ENCODE results near the gene ANK2. TPM values are rescaled to one million over a fixed set of nuclear protein-coding genes. Genes with fewer than 3 reads are reported as not detected.
A peak's percentile ranks its signal among the peaks of the same experiment; 100 is the strongest.

ANK2 gene
- total and polyA plus RNA-seq, 2 experiments from 2014 or later, result 10.9 to 25.9 TPM

GRCh38 chr4:113394730-113395530 lies 345.5 kb downstream of the ANK2 start:
- peak overlapping the region; percentile 35 for H3K9ac ChIP-seq
- H3K27me3 ChIP-seq (replicated peaks; ENCODE audit: insufficient read depth), result no peaks in the 10 kb centered on the region
- H3K4me3 ChIP-seq, result no peak overlapping the region
- H3K4me1 ChIP-seq (ENCODE audit: insufficient read depth), result peaks cover 15% of the 10 kb centered on the region
- H3K27ac ChIP-seq, result no peak overlapping the region
- 40 to 42% methylated on average over 11 of the region's 11 CpGs for WGBS, 2 experiments (ENCODE audit: low coverage in 1 of 2, low lambda C conversion rate in 2 of 2, missing lambda C conversion rate in 2 of 2)
- in situ Hi-C loops (cut with MboI), result loop anchor here (25.0 kb wide), 1 partner anchor 367 kb away; the partner anchor contains the start of gene CAMK2D
- H3K79me2 ChIP-seq (ENCODE audit: insufficient read depth), result no peaks in the 10 kb centered on the region
- no peaks in the 10 kb centered on the region for H3K9me3 ChIP-seq (ENCODE audit: low read depth)
- H3K4me2 ChIP-seq (ENCODE audit: unreplicated experiment), result peak overlapping the region; percentile 24
- TF ChIP-seq EZH2phosphoT487 (IDR thresholded peaks at IDR 0.05; ENCODE audit: insufficient read depth, low read depth) (no peak), EZH2 (IDR thresholded peaks at IDR 0.05; ENCODE audit: insufficient read depth, poor library complexity, severe bottlenecking) (no peak)
- H3F3A ChIP-seq (ENCODE audit: insufficient read depth), result 0 out of 2 replicates have a peak, but pooled peaks cover 4% of the 10 kb centered on the region
- H4K20me1 ChIP-seq (ENCODE audit: insufficient read depth), result no peaks in the 10 kb centered on the region
- peak; percentile 87 for DNase-seq
- H3K36me3 ChIP-seq (ENCODE audit: low read depth), result no peaks in the 10 kb centered on the region
- H2AFZ ChIP-seq, result peak overlapping the region; percentile 55
- no peaks in the 10 kb centered on the region for H3K9me2 ChIP-seq (ENCODE audit: insufficient read depth)

- Histone ChIP-seq H3K9ac (peak overlapping the region; percentile 48), H3K36me3 (ENCODE audit: low read depth) (no peaks in the 10 kb centered on the region), H3K9me3 (ENCODE audit: low read depth) (no peaks in the 10 kb centered on the region), H3K4me2 (ENCODE audit: unreplicated experiment) (peak overlapping the region; percentile 55), H2AFZ (peak overlapping the region; percentile 60), H3K27ac (peak overlapping the region; percentile 42), H3K4me3 (peak overlapping the region; percentile 9; the same call in 1 of the 2 replicates), H4K20me1 (ENCODE audit: insufficient read depth) (no peaks in the 10 kb centered on the region), H3K79me2 (ENCODE audit: insufficient read depth) (no peaks in the 10 kb centered on the region), H3K4me1 (ENCODE audit: insufficient read depth) (peaks cover 15% of the 10 kb centered on the region), H3K9me2 (ENCODE audit: insufficient read depth) (no peaks in the 10 kb centered on the region), H3F3A (ENCODE audit: insufficient read depth) (0 out of 2 replicates have a peak, but pooled peaks cover 4% of the 10 kb centered on the region), H3K27me3 (replicated peaks; ENCODE audit: insufficient read depth) (no peaks in the 10 kb centered on the region)
- WGBS, 2 experiments (ENCODE audit: low coverage in 1 of 2, low lambda C conversion rate in 2 of 2, missing lambda C conversion rate in 2 of 2), result 13% methylated on average over 5 of the region's 5 CpGs
- DNase-seq, result peak; percentile 76
- TF ChIP-seq EZH2phosphoT487 (IDR thresholded peaks at IDR 0.05; ENCODE audit: insufficient read depth, low read depth), result no peak
- no peak for TF ChIP-seq EZH2 (IDR thresholded peaks at IDR 0.05; ENCODE audit: insufficient read depth, poor library complexity, severe bottlenecking)
- in situ Hi-C loops (cut with MboI), result loop anchor here (25.0 kb wide), 1 partner anchor 365 kb away; the partner anchor contains the start of gene CAMK2D
Measured at GRCh38 chr4:113397114-113397701, 347.8 kb downstream of the ANK2 start.

DNA sequence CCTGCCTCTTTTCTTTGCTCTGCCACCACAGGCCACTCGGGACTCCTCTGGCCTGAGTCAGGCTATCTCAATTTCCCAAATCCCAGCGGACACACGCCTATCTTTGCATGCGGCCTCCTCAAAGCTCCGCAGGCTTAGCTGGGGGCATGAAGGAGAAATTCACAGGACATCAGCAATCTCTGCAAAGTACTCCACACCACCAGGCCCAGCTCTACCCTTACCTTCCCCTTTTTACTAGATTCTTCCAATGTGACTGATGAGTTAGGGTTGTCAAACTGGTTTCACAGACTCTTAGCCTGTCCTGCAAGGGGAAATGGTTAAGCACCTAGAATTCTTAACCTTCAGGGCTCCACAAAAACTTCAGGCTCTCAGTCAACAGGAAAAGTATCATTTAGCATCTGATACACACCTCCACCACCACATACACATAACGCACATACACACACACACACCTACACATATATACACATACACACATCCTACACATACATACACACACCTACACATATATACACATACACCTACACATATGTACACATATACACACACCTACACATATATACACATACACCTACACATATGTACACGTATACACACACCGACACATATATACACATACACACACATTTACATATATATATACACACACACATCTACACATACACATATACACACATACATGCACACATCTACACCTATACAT lies 349.1 kb downstream of the ANK2 start:
- no peaks in the 10 kb centered on the region for H4K20me1 ChIP-seq (ENCODE audit: insufficient read depth)
- 85 to 91% methylated on average over 8 of the region's 8 CpGs for WGBS, 2 experiments (ENCODE audit: low coverage in 1 of 2, low lambda C conversion rate in 2 of 2, missing lambda C conversion rate in 2 of 2)
- no peaks in the 10 kb centered on the region for H3K36me3 ChIP-seq (ENCODE audit: low read depth)
- DNase-seq, result no peak
- no peak overlapping the region for H3K27ac ChIP-seq
- in situ Hi-C loops (cut with MboI), result loop anchor here (25.0 kb wide), 1 partner anchor 364 kb away; the partner anchor contains the start of gene CAMK2D
- no peak overlapping the region for H3K4me3 ChIP-seq
- H3K9ac ChIP-seq, result no peak overlapping the region
- peaks cover 15% of the 10 kb centered on the region for H3K4me1 ChIP-seq (ENCODE audit: insufficient read depth)
- H3F3A ChIP-seq (ENCODE audit: insufficient read depth), result 0 out of 2 replicates have a peak, but pooled peaks cover 4% of the 10 kb centered on the region
- H3K9me2 ChIP-seq (ENCODE audit: insufficient read depth), result no peaks in the 10 kb centered on the region
- H3K9me3 ChIP-seq (ENCODE audit: low read depth), result no peaks in the 10 kb centered on the region
- TF ChIP-seq EZH2phosphoT487 (IDR thresholded peaks at IDR 0.05; ENCODE audit: insufficient read depth, low read depth) (no peak), EZH2 (IDR thresholded peaks at IDR 0.05; ENCODE audit: insufficient read depth, poor library complexity, severe bottlenecking) (no peak)
- H3K79me2 ChIP-seq (ENCODE audit: insufficient read depth), result no peaks in the 10 kb centered on the region
- H3K4me2 ChIP-seq (ENCODE audit: unreplicated experiment), result no peak overlapping the region
- H2AFZ ChIP-seq, result no peak overlapping the region
- no peaks in the 10 kb centered on the region for H3K27me3 ChIP-seq (replicated peaks; ENCODE audit: insufficient read depth)

DNA sequence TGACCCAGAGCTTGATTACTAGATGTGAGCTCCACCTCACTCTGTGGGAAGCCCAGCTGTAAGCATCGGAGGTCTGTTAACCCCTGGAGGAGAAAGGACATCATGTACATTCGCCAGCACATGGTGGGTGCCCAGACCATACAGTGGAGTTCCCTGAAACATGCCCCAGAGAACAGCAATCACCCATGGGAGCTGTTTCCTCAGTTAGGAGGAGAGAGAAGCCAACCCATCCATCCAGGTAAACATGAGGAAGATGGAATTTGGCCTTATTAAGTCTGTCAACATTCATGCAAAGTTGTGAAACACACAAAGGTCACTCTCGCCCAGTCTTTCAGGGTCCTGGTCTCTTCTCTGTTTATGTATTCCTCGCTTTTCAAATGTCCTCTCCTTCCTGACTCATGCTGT lies 354.7 kb downstream of the ANK2 start:
- Histone ChIP-seq H3K9me2 (ENCODE audit: insufficient read depth) (no peaks in the 10 kb centered on the region), H3K9me3 (ENCODE audit: low read depth) (no peaks in the 10 kb centered on the region), H3K4me3 (no peak overlapping the region), H3K27me3 (replicated peaks; ENCODE audit: insufficient read depth) (no peaks in the 10 kb centered on the region), H3F3A (ENCODE audit: insufficient read depth) (no peaks in the 10 kb centered on the region), H2AFZ (no peak overlapping the region), H3K27ac (no peak overlapping the region), H4K20me1 (ENCODE audit: insufficient read depth) (no peaks in the 10 kb centered on the region), H3K36me3 (ENCODE audit: low read depth) (no peaks in the 10 kb centered on the region), H3K79me2 (ENCODE audit: insufficient read depth) (no peaks in the 10 kb centered on the region), H3K4me1 (ENCODE audit: insufficient read depth) (no peaks in the 10 kb centered on the region), H3K4me2 (ENCODE audit: unreplicated experiment) (no peak overlapping the region), H3K9ac (no peak overlapping the region)
- WGBS, 2 experiments (ENCODE audit: low coverage in 1 of 2, low lambda C conversion rate in 2 of 2, missing lambda C conversion rate in 2 of 2), result 91 to 93% methylated on average over 4 of the region's 4 CpGs
- DNase-seq, result no peak
- in situ Hi-C loops (cut with MboI), result loop anchor here (10.0 kb wide), 1 partner anchor 981 kb away; no protein-coding TSS in a partner anchor
- TF ChIP-seq EZH2phosphoT487 (IDR thresholded peaks at IDR 0.05; ENCODE audit: insufficient read depth, low read depth) (no peak), EZH2 (IDR thresholded peaks at IDR 0.05; ENCODE audit: insufficient read depth, poor library complexity, severe bottlenecking) (no peak)

All from GM23248 (cell line).